Left forelimb (tissue), 1 donor: ENCODE data around the gene ADCK1.
"Not testable (repeated sequence)": the region's sequence is repeated elsewhere in the genome, so short reads cannot be mapped to it uniquely, and the experiment has no call there.

ENCODE experiments used
- DNase-seq: peaks from one replicate; pipeline ENCODE4 v3.0.0-alpha.2; 2018; ENCODE audit warnings: low spot score

Gene ADCK1

DNA sequence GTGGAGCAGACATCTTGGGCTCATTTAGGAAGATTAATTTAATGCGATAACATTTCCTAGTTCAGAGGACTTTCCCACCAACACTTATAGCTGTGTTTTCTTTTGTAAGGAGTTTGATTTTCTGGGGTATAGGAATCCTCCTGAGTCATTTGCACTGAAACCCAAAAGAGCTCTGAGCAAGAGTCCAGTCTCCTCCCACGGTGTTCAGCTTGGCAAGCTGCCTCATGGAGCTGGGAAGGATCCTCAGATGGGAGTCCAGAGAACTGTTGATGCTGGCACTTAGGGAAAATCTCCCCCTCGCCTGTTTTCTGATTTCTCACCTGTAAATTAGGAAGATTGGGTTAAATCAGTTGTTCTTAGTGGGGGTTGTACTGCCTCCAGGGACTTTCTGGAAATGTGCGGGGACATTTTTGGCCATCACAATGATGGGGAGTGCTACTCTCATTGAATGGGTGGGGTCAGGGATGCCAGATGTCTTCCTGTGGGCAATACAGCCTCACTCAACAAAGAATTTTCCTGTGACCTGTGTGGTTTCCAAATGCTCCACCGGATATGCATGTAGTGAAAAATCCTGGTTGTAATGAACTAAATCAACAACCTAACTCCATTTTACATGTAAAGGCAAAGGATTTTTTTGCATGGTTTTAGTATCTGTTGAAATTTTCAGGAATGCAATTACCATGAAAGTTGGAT lies 150.6 kb downstream of the ADCK1 start:
- no peak for DNase-seq

DNA sequence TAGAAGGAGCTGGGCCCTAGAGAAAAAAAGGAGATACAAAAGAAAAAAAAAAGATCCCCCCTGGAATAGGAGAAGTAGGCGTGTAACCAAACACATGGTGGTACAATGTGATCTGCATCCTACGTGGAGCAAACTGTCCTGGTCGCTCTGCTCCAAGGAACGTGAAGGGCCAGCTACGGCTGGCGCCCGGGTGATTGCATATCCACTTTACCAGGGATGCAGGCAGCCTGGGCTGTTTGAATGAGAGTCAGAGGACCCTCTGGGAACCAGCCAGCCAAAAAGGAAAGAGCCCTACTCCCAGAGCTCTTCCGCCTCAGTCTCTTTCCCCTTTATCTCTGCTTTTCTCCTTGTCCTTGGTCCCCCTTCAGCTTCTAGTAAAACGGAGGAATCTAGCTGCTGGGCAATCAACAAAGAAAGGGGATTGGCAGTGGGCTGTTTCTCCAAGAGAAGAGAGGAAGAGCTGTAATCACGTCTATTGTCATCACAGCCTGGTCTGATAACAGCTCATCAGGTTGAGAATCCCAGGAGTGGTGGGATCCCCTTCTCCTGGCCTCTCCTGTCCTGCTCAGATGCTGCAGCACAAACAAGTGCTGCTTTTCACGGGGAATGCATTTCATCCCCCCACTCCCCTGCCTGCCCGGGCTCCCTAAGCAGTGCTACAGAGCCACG lies 156.0 kb downstream of the ADCK1 start:
- no peak for DNase-seq

DNA sequence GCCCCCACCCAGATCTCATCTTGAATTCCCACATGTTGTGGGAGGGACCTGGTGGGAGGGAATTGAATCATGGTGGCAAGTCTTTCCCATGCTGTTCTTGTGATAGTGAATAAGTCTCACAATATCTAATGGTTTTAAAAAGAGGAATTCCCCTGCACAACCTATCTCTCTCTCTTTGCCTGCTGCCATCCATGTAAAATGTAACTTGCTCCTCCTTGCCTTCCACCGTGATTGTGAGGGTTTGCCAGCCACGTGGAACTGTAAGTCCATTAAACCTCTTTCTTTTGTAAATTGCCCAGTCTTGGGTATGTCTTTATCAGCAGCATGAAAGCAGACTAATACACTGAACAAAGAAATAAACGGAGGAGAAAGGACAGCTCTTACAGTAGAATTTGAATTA lies 159.8 kb downstream of the ADCK1 start:
- DNase-seq = not testable (repeated sequence)

DNA sequence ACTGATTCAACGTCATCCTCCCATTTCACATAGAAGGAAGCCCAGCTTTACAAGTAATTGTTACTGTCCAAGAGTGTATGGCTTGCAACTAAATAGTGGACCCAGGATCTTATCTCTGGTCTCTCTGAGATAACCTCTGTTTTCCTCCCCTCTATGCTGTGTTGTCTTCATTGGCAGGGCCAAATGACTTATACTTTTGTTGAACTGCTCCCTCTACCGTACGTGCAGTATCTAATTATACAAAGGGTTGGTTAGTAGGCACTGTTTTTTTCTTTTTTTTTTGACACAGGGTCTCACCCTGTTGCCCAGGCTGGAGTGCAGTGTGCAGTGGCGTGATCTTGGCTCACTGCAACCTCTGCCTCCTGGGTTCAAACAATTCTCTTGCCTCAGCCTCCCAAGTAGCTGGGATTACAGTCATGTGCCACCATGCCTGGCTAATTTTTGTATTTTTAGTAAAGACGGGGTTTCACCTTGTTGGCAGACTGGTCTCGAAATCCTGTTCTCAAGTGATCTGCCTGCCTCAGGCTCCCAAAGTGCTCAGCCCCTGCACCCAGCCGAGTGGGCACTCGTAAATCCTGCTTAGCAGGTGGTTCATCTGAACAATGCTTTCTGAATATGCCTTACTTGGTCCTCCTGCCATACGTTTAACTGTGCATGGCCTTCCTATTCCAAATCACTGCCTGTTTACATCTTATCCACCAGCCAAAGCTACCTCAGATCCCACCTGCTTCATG lies 162.1 kb downstream of the ADCK1 start:
- DNase-seq = no peak

DNA sequence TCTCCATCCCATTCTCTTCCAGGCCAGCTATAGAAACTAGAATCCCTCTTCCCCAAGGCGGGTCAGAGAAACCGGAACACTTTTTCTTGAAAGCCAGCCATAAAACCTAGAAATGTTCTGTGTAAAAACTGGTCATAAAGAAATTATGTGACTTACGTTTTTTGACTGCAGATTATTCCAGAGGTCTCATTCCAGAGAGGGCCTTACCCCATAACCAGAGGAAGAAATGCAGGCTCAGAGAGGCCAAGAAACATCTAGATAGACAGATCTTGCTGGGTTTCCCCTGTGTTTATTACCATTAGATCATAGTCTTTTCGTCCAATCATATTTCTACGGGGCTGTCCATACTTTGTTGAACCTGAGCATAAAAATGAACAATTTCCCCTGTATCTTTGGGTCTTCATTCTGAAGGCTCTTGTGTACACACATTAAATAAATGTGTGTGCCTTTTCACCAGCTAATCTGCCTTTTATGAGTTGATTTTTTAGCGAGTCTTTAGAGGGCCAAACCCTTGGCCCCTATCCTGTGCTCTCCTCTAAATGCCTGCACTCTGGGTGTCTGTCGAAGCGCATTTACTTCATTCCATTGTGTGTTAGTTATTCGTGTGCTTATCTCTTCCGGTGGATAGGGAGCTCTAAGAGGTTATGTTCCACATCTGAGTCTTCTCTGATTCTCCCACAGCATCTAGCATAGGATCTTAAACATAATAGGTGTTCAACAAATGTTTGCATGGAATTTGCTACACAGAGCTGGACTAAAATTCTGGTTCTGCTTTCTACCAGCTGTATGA lies 163.0 kb downstream of the ADCK1 start:
- no peak for DNase-seq

DNA sequence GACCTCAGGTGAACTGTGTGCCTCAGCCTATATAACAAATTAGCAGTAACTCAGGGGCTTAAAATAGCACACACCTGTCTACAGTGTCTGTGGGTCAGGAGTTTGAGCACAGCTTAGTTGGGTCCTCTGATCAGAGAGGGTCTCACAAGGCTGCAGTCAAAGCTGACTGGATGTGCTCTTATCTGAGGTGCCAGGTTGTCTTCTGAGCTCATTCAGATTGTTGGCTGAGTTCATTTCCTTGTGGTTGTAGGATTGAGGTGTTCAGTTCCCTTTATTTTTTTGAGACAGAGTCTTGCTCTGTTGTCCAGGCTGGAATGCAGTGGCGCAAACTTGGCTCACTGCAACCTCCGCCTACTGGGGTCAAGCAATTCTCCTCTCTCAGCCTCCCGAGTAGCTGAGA lies 164.7 kb downstream of the ADCK1 start:
- DNase-seq = no peak

DNA sequence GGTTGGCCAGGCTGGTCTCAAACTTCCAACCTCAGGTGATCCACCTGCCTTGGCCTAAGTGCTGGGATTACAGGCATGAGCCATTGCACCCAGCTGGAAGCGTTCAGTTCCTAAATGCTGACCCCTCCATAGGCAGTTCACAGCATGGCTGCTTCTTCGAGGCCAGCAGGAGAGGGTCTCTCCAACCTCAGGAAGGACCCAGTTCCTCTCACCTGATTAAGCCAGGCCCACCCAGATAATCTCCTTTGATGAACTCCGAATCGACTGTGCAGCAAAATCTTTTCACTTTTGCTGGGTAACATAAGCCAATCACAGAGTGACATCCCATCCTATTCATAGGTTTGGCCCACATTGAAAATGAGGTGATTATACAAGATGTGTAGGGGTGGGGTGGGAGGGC lies 165.1 kb downstream of the ADCK1 start:
- DNase-seq = no peak

DNA sequence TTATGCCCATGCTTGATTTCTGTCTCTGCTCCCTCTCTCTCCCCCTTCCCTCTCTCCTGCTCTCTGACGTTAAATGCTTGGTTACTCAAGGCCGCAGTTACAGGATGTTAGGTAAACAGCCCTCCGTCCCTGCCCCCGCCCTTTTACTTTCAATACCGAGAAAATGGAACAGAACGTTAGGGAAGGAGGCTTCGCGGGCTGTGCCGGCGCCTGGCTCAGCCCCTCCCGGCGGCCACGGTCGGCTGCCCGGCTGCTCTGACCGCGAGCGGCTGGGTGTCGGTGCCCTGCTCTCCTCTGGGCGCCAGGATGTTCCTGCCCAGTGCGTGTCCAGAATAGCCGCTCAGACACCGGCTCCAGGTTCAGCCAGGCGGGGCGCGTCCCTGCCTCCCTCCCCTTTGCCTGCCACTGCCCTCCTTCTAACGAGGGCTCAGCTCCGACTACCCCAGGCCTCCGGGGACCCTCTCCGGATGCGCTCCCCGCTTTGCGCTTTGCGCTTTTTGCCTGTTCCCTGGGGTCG lies 166.1 kb downstream of the ADCK1 start:
- DNase-seq = no peak

DNA sequence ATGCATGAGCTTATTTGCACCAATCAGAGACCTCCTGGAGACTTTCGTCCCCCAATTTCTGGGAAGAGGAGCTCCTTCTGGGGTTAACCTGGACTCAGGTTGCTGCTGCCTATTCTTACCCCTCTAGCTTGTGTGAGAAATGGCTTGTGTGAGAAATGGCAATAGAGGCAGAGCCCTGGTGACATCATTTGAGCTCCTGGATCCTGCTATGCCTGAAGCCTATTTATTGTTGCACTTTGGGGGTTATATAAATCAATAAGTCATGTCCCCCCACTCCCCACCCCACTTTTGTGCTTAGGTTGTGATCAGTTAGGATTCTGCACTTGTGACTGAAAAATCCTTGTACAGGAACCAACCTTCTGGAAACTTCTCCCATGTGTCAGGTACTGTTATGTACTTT lies 167.2 kb downstream of the ADCK1 start:
- DNase-seq = no peak

DNA sequence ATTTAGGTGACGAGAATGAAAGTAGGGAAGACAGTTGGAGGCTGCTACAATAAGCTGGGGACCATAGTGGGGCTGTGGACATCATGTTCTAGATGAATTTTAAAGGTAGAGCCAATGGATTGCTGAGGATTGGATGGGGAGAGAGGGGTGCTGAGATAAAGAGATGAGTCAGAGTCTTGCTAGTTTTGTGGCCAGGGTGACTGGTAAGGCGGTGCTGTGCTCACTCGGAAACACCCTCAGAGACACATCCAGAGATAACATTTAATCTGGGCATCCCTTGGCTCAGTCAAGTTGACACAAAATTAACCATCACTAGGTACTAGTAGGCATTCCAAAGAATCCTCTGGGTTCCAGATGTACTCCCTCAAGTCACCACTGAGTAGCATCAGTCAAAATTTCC lies 170.7 kb downstream of the ADCK1 start:
- no peak for DNase-seq

DNA sequence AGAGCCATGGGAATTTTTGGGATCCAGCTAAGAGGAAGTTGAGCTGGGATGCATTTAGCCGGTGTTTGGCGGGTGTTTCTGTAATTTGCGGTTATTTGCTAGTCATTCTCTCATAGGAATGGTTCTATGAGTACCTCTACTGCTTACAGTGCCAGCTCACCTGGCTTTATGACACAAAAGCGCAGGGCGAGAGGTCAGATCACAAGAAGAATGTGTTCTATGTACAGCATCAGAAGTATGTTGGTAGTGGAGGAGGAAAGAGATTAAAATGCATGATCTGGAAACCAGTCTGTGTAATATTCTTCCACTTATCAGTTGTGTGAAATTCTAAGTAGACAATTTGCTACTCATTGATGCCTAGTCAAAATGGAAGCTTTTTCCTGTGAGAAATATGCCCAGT lies 173.3 kb downstream of the ADCK1 start:
- DNase-seq = no peak

DNA sequence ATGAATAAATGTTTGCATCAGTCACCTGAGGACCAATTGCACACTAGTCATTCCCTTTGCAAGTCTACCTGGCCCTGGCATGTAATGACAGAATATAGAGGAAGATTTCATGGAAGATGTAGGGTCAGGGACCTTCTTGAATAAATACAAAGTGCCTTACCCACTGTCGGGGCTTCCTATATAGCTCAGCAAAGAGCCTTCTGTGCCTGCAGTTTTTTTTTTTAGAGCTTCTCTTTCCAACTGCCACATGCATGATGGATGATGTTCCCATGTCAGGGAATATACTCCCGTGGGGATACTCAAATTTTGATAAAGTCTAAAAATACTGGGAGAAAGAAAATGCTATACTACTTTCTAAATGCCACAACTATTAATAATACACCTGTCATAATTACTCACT lies 176.7 kb downstream of the ADCK1 start:
- DNase-seq = no peak

DNA sequence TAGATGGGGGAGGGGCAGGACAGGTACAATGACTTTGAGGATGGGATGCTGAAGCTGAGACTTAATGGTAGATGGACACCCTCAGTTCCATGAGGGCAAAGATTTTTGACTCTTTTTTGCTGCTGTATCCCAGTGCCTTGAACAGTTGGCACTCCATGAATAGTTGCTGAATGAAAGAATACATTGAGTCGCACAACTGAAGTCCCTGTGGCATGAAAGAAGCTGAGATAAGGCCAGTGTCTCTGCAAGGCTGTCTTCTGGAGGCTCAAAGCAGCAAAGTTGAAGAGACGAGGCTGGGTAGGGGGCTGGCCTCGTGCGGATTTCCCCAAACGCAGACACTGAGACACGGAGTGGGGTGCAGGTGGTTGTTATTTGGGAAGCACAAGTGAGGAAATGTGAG lies 179.3 kb downstream of the ADCK1 start:
- no peak for DNase-seq

DNA sequence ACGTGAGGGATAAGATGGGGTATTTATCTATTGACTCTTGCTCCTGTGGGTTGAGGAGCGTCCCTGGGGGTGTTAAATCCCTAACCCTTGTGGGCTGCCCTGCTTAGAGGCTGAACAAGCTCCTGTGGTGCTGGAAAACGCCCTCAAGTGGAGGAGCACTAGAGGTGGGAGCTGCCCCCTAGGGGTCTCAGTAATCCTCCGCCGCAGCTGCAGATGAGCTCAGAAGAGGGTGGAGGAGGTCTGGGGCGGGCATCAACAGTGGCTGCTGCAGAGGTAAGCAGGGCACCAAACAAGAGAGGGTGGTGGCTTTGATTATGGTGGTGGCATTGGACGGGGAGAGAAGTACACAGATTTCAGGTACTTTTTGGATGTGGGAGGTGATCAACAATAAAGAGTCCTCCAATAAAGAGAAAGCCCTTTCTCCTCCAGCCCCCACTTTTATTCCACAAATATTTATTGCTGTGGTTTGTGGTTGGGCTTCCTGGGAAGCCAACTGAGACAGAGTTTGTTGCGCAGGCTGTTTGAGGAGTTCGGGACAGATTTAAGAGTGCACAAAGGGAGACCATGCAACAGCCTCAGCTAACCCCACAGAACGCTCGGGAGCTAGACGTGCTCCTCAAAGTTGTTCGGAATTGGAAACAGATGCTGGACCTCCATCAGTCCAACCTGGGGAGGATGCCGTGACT lies 179.9 kb downstream of the ADCK1 start:
- no peak for DNase-seq

DNA sequence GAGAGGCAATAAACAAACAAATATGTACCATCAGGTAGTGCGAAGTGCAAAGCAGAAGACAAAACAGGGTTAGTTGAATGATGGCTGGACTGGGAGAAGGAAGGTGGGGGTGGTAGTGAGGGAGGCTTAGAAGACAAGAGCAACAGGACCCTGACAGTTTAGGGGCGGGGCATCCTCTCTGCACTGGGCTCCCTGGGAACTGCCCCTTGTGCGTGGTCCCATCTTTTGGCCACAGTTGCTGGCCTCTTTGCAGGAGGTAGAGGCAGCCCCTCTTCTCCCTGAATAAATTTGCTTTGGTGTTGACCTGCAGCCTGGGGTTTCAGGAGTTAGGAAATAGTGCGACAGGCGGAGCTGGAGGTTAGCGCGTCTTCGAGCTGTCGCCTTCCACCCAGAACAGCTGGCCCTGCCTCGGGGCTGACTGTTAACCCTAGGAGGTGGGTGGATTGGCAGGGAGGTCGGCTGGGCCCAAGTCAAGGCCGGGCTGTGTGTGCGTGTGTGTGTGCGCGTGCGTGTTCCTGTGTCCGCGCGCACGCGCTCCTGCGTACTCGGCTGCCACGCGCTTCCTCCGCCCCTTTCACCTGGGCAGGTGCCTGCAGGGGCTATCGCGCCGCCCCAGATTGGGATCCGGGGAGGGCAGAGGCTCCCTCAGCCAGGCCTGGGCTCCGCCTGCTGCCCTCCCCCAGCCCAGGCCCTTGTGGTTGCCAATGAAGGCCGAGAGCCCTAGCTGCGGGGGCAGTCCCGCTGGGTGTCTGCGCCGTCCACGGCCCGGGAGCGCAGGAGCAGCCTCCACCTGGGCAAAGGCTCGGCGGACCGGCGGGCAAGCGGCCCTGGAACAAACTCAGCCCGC lies 180.8 kb downstream of the ADCK1 start:
- DNase-seq = no peak
